Cardiac fibroblast (primary cell): Measurements from ENCODE around the gene KIF12.
A peak's percentile ranks its signal among the peaks of the same experiment; 100 is the strongest.

Experiments
- DNase-seq, 2 donors: peaks; one replicate each; pipeline versions ENCODE4 v3.0.0 to v3.0.0-alpha.2; 2010; ENCODE audit warnings: low read depth in 2 of 2
- H3K4me3 ChIP-seq, 2 donors: replicated peaks in 1 of 2; 1 replicate in 1 of 2; 2 replicates in 1 of 2; pipeline ENCODE4 v1.5.1; 2011; ENCODE audit warnings: low read depth in 2 of 2, low read length in 2 of 2, mild to moderate bottlenecking in 2 of 2, moderate library complexity in 1 of 2
- TF ChIP-seq, protein P1 (sequence below): IDR thresholded peaks from one replicate; pipeline ENCODE4 v1.5.1; 2011; ENCODE audit warnings: low read depth, mild to moderate bottlenecking, low read length, inconsistent platforms

KIF12 gene

DNA sequence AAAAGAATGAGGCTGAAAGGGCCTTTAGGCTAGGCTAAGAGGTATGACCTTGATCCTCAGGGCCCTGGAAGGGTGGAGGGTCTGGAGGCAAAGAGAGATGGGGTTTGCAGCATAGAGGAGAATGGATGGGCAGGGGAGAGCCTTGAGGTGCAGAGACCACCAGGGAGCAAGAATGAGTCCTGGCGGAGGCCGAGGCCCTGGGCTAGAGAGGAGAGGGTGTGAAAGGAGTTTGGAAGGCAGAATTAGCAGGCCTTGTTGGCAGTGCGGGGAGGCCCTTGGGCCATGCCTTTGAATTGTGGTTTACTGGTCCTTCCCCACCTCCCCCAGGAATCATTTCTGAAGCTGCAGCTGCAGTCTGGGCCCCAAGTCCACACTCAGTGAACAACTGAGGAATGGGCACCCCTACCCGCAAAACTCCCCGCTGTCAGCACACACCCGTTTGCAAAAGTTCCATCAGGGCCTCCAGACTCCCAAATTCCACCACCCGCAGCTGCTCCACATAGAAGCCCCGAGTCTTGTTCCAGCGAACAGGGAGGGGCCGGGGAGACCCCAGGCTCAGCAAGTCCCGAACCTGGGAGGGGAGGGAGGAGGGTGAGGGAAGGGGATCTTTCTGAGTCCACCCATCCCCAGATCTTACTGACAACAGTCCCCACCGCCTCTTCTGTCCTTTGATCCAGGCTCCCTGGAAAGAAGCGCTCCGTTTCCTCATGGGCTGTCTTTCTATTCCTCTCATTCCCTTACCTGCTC is 2.1 kb downstream of the KIF12 start:
- H3K4me3 ChIP-seq, result no peak overlapping the region
- DNase-seq, result no peak
- TF ChIP-seq, protein P1, sequence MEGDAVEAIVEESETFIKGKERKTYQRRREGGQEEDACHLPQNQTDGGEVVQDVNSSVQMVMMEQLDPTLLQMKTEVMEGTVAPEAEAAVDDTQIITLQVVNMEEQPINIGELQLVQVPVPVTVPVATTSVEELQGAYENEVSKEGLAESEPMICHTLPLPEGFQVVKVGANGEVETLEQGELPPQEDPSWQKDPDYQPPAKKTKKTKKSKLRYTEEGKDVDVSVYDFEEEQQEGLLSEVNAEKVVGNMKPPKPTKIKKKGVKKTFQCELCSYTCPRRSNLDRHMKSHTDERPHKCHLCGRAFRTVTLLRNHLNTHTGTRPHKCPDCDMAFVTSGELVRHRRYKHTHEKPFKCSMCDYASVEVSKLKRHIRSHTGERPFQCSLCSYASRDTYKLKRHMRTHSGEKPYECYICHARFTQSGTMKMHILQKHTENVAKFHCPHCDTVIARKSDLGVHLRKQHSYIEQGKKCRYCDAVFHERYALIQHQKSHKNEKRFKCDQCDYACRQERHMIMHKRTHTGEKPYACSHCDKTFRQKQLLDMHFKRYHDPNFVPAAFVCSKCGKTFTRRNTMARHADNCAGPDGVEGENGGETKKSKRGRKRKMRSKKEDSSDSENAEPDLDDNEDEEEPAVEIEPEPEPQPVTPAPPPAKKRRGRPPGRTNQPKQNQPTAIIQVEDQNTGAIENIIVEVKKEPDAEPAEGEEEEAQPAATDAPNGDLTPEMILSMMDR, result no peak

DNA sequence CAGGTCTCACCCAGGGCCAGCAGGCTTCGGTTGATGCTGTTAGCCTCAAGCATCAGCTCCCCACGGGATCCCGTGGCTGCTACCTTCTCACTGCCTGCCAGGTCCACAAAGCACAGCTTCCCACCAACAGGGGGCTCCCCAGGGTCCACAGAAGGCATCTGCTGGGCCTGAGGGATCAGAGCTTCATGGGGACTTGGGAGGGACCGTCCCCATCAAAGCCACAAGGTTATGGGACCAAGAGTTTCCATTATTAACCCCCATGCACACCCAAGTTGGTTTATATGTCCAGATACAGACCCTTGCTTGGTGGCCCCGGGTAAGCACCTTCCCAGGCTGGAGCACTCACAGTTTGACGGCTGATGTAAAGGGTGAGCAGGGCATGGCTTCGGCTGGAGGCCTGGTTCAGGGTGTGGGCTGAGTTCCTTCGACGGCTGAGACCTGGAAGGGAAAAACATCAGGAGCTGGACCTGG is 3.0 kb downstream of the KIF12 start:
- H3K4me3 ChIP-seq, result no peak overlapping the region
- TF ChIP-seq, protein P1, result peak; percentile 9
- DNase-seq, result no peak

DNA sequence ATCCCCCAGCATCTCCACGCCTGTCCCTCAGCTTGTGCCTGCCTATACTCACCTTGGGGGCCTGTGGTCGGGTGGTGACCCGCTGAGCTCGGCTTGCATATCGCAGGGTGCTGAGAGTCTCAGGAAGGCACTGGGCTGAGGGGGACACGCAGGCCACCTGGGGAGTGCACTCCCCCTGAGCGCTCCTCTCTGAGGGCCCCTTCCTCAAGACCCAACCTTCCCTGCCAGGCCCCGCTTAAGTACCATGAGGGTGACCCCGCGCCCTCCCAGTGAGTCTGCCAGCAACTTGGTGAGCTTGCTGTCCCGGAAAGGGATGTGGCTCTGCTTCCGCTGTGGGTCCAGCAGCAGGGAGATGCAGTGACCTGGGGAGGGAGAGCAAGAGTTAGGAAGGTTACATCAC is 4.1 kb downstream of the KIF12 start:
- no peak for DNase-seq
- TF ChIP-seq, protein P1, result no peak
- H3K4me3 ChIP-seq, result no peak overlapping the region

DNA sequence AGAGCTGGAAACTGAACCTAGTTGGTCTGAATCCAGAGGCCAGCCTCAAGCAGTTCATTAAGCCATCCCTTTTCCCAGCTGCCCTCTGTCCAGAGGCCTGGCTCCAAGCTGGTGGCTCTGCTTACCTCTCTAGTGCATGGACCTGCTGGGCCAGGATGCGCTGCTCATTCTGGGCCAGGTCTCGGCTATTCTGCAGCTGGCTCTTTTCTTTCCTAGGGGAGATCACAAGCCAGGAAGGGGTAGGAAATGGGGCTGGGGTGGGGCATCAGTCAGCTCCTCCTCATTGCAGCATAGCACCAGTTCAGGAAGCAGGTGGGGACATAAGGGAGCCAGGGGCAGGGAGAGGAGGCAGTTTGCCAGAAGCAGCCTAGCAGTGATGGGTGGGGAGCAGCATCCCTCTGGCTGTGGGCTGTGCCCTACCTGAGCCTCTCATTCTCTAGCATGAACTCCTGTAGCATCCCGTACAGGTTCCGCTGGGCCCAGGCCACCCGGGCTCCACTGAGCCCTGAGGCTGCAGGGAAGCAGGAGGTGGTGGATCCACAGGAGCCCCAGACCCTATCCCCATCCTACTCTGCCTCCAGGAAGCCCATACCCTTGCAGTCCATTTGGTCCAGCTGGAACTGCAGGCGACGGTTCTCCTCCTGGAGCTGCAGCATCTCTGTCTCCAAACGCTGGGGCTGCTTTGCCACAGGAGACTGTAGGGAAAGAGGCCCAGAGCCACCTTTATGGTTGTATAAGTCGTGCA is 5.2 kb downstream of the KIF12 start:
- DNase-seq, result no peak
- TF ChIP-seq, protein P1, result no peak
- no peak overlapping the region for H3K4me3 ChIP-seq

DNA sequence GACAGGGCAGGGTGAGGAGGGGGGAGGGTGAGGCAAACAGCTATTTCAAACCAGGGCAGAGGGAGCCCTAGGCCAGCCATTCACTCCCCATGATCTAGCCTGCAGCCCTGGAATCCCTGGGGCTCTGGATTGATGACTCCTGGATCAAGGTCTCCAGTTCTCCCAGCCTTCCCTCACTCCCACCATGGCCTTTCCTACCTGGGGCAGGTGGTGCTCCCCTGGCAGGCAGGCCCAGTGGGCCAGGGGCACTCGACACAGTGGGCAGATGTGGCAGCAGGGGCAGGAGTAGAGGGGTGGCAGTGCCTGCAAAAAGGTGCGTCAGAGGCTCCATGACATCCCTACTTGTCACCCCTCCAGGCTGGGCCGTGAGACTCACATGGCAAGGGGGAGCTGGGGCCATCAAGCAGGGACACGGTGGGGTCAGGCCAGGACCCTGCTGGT is 6.0 kb downstream of the KIF12 start:
- no peak overlapping the region for H3K4me3 ChIP-seq
- DNase-seq, result no peak
- TF ChIP-seq, protein P1, result no peak

DNA sequence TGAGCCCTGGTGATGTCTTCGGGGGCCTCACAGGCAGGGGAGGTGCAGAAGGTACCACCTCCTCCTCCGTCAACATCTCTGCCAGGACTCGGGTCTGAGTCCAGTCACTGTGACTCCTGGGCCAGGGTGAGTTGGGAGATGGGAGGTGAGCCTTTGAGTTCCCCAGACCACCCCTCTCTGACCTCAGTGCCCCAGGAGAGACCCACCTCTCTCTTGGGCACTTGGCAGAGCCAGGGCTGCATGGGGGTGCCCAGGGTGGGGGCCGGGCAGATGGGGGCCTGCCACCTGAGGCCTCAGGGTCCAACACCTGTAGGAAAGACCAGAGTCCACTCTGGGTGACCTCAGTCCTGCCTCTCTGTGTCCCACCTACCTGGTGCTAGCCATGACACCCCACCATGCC is 6.8 kb downstream of the KIF12 start:
- TF ChIP-seq, protein P1, result no peak
- H3K4me3 ChIP-seq, result no peak overlapping the region
- DNase-seq, result no peak
